HEK293 (cell line): Measurements from ENCODE around the gene PHF23.
A peak's percentile ranks its signal among the peaks of the same experiment; 100 is the strongest.

Experiments
- CTCF ChIA-PET: fragments of 350-600 bp; formaldehyde crosslinking; extraction: SDS; loops from one replicate; lab custom pipeline; 2021; ENCODE audit warnings: antibody characterized with exemption; lab: Yijun Ruan, JAX
- POLR2A ChIA-PET: fragments of 300-600 bp; formaldehyde crosslinking; extraction: SDS; loops from one replicate; lab custom pipeline; 2020; ENCODE audit warnings: antibody characterized with exemption, inconsistent platforms; lab: Yijun Ruan, JAX
- H3K27ac ChIP-seq: fragments of 200-500 bp; sonication (Bioruptor generic); 2 replicates; pipeline ENCODE4 v1.5.1; 2014; ENCODE audit warnings: low read depth, low read length, control low read depth, inconsistent platforms; ENCODE audit errors: extremely low read depth
- H3K36me3 ChIP-seq, 2 experiments: fragments of 200-500 bp in 1 of 2; sonication (Bioruptor generic) in 1 of 2; 1 replicate in 1 of 2; 2 replicates in 1 of 2; pipeline ENCODE4 v1.5.1; 2014 to 2017; ENCODE audit warnings: inconsistent platforms in 2 of 2, low read length in 2 of 2; ENCODE audit not compliant: control insufficient read depth in 2 of 2, insufficient read depth in 1 of 2
- H3K4me1 ChIP-seq: fragments of 200-500 bp; sonication (Bioruptor generic); 2 replicates; pipeline ENCODE4 v1.5.1; 2014; ENCODE audit warnings: mild to moderate bottlenecking, low read length, inconsistent platforms; ENCODE audit not compliant: control insufficient read depth, insufficient read depth
- H3K4me3 ChIP-seq: 2 replicates; pipeline ENCODE4 v1.5.1; 2011; ENCODE audit warnings: low read depth, mild to moderate bottlenecking, control low read depth, low read length, moderate library complexity
- H3K9me3 ChIP-seq: fragments of 200-500 bp; sonication (Bioruptor generic); 2 replicates; pipeline ENCODE4 v1.5.1; 2014; ENCODE audit warnings: low read depth, low read length, inconsistent platforms; ENCODE audit not compliant: control insufficient read depth, insufficient read depth
- EGR2 ChIP-seq: fragments of 450-650 bp; formaldehyde crosslinking; IDR thresholded peaks from 2 replicates; pipeline ENCODE4 v1.5.1; 2016; ENCODE audit warnings: low read depth, missing biosample characterization, missing genetic modification characterization
- GLI2 ChIP-seq: fragments of 450-650 bp; formaldehyde crosslinking; IDR thresholded peaks from 2 replicates; pipeline ENCODE4; 2017; ENCODE audit warnings: missing biosample characterization, missing genetic modification characterization, low read depth, borderline replicate concordance
- HOXD13 ChIP-seq: sonication (generic); formaldehyde crosslinking; IDR thresholded peaks from 2 replicates; pipeline ENCODE4 v1.8.0; 2022; ENCODE audit warnings: missing genetic modification reagents, borderline replicate concordance
- KLF17 ChIP-seq: fragments of 450-650 bp; formaldehyde crosslinking; IDR thresholded peaks from 2 replicates; pipeline ENCODE4 v1.5.1; 2016; ENCODE audit warnings: missing biosample characterization, missing genetic modification characterization
- RBAK ChIP-seq: fragments of 450-650 bp; formaldehyde crosslinking; IDR thresholded peaks from 2 replicates; pipeline ENCODE4 v1.5.1; 2016; ENCODE audit warnings: missing biosample characterization, missing genetic modification characterization
- SALL2 ChIP-seq: fragments of 450-650 bp; formaldehyde crosslinking; IDR thresholded peaks from 2 replicates; pipeline ENCODE4 v1.5.0; 2017; ENCODE audit warnings: missing biosample characterization, mild to moderate bottlenecking, missing genetic modification characterization, borderline replicate concordance
- SCRT2 ChIP-seq: fragments of 450-650 bp; formaldehyde crosslinking; IDR thresholded peaks from 2 replicates; pipeline ENCODE4 v1.5.1; 2016; ENCODE audit warnings: missing biosample characterization, missing genetic modification characterization
- ZNF157 ChIP-seq: fragments of 450-650 bp; formaldehyde crosslinking; IDR thresholded peaks from 2 replicates; pipeline ENCODE4 v1.5.1; 2016; ENCODE audit warnings: missing biosample characterization, missing genetic modification characterization
- ZNF169 ChIP-seq: fragments of 450-650 bp; formaldehyde crosslinking; IDR thresholded peaks from 2 replicates; pipeline ENCODE4 v1.5.1; 2016; ENCODE audit warnings: missing biosample characterization, missing genetic modification characterization
- ZNF175 ChIP-seq: fragments of 450-650 bp; formaldehyde crosslinking; IDR thresholded peaks from 2 replicates; pipeline ENCODE4 v1.5.1; 2016; ENCODE audit warnings: missing biosample characterization, missing genetic modification characterization
- ZNF184 ChIP-seq: fragments of 450-650 bp; IDR thresholded peaks from 2 replicates; pipeline ENCODE4 v1.5.1; 2018; ENCODE audit warnings: missing biosample characterization, mild to moderate bottlenecking, missing genetic modification characterization
- ZNF24 ChIP-seq: fragments of 450-650 bp; formaldehyde crosslinking; IDR thresholded peaks from 2 replicates; pipeline ENCODE4 v1.5.1; 2016; ENCODE audit warnings: missing biosample characterization, missing genetic modification characterization
- ZNF248 ChIP-seq: fragments of 450-650 bp; formaldehyde crosslinking; IDR thresholded peaks from 2 replicates; pipeline ENCODE4 v1.5.1; 2017; ENCODE audit warnings: missing biosample characterization, missing genetic modification characterization
- ZNF266 ChIP-seq: fragments of 450-650 bp; formaldehyde crosslinking; IDR thresholded peaks from 2 replicates; pipeline ENCODE4 v1.5.1; 2016; ENCODE audit warnings: missing biosample characterization, missing genetic modification characterization, low read depth
- ZNF350 ChIP-seq: fragments of 450-650 bp; formaldehyde crosslinking; IDR thresholded peaks from 2 replicates; pipeline ENCODE4 v1.5.0; 2017; ENCODE audit warnings: missing biosample characterization, mild to moderate bottlenecking, missing genetic modification characterization
- ZNF362 ChIP-seq: fragments of 450-650 bp; formaldehyde crosslinking; IDR thresholded peaks from 2 replicates; pipeline ENCODE4 v1.5.1; 2016; ENCODE audit warnings: missing biosample characterization, missing genetic modification characterization
- ZNF391 ChIP-seq: fragments of 450-650 bp; formaldehyde crosslinking; IDR thresholded peaks from 2 replicates; pipeline ENCODE4 v1.5.1; 2016; ENCODE audit warnings: low read depth, missing biosample characterization, missing genetic modification characterization, borderline replicate concordance
- ZNF433 ChIP-seq: fragments of 450-650 bp; formaldehyde crosslinking; IDR thresholded peaks from 2 replicates; pipeline ENCODE4 v1.5.1; 2016; ENCODE audit warnings: missing biosample characterization, missing genetic modification characterization, low read depth
- ZNF473 ChIP-seq: fragments of 450-650 bp; formaldehyde crosslinking; IDR thresholded peaks from 2 replicates; pipeline ENCODE4 v1.5.1; 2017; ENCODE audit warnings: missing biosample characterization, missing genetic modification characterization
- ZNF560 ChIP-seq: fragments of 450-650 bp; formaldehyde crosslinking; IDR thresholded peaks from 2 replicates; pipeline ENCODE4 v1.5.1; 2017; ENCODE audit warnings: missing biosample characterization, missing genetic modification characterization, borderline replicate concordance
- ZNF600 ChIP-seq: fragments of 450-650 bp; formaldehyde crosslinking; IDR thresholded peaks from 2 replicates; pipeline ENCODE4 v1.5.1; 2016; ENCODE audit warnings: missing biosample characterization, missing genetic modification characterization
- ZNF623 ChIP-seq: fragments of 450-650 bp; formaldehyde crosslinking; IDR thresholded peaks from 2 replicates; pipeline ENCODE4 v1.5.1; 2016; ENCODE audit warnings: missing biosample characterization, missing genetic modification characterization
- ZSCAN4 ChIP-seq: fragments of 450-650 bp; formaldehyde crosslinking; IDR thresholded peaks from 2 replicates; pipeline ENCODE4 v1.5.1; 2017; ENCODE audit warnings: missing biosample characterization, missing genetic modification characterization
- ZXDB ChIP-seq: fragments of 450-650 bp; formaldehyde crosslinking; IDR thresholded peaks from 2 replicates; pipeline ENCODE4 v1.5.1; 2016; ENCODE audit warnings: missing biosample characterization, missing genetic modification characterization
- TF ChIP-seq, protein P1 (sequence below): fragments of 450-650 bp; formaldehyde crosslinking; IDR thresholded peaks from 2 replicates; pipeline ENCODE4 v1.5.1; 2017; ENCODE audit warnings: missing biosample characterization, missing genetic modification characterization
- TF ChIP-seq, protein P2 (sequence below): fragments of 450-650 bp; formaldehyde crosslinking; conservative IDR thresholded peaks from 2 replicates; pipeline ENCODE4 v1.5.1; 2016; ENCODE audit warnings: low read depth, missing biosample characterization, missing genetic modification characterization

The PHF23 gene

DNA sequence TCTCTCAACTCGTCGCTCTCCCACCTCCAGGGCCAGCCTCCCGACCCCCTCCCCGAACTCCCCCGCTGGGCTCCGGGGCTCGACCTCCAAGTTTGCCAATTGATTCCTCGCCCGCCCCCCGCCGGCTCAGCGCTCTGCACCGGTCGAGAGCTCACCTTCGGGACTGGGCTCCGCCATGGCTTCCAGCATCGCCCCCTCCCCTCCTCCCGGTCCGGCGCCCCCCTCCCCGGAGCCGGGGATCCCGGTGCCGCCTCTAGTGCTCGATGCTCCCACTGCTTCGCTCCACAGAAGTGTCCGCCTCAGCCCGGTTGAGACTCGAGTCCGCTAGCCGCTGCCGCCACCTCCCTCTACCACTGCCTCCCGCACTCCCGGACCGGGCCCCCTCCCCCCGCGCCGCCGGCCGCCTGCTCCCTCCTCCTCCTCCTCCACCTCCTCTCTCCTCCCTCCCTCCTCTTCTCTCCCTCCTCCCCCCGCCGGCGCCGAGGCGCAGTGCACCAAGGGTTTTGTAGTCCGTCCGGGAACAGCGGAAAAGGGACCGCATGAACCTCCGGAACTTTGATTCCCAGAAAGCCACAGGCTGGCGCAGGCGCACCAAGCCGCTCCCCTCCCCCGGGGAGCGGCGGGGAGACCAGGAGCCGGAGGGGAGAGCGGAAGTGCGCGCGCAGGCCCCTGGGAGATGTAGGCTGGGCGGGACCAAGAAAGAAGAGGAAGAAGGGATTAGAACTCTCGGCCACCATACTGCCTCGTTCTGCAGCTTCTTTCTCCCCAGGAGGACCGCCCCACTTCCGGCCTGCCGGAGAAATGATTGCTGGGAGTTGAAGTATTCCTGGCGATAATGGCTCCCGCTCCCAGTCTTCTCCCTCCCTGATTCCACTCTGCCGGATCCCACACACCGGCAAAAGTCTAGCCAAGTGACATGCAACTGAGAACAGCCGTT lies at the start of gene PHF23:
TSS of gene PHF23 (minus strand) at position 367 of the 937 bp plus-strand sequence. CDS start at position 189, 178 bp downstream.
- Histone ChIP-seq H3K36me3 (peaks cover 18 to 55% of the 10 kb centered on the region in 2 experiments), H3K9me3 (no peaks in the 10 kb centered on the region), H3K4me1 (peaks cover 13% of the 10 kb centered on the region), H3K4me3 (peak within 1 kb of the TSS; percentile 90), H3K27ac (peak within 1 kb of the TSS; percentile 89)
- ChIA-PET CTCF (interaction anchor here (0.6 to 5.2 kb wide), 5 partner anchors 19 to 1826 kb away, joined by 3 to 33 read pairs (median 3); partner anchors contain the start of genes ACADVL and DLG4), POLR2A (interaction anchor here (0.6 to 14.2 kb wide), 18 partner anchors 9 to 1171 kb away, joined by 3 to 284 read pairs (median 4); partner anchors contain the start of genes ACADVL, CTDNEP1, DLG4 and ELP5)
- no peak for TF ChIP-seq ZNF473 (tag by site-specific recombination)
- TF ChIP-seq ZXDB (tag by site-specific recombination): peak; percentile 53; the same call in 1 of the 2 replicates
- no peak for TF ChIP-seq ZNF391 (tag by site-specific recombination)
- no peak for TF ChIP-seq KLF17 (tag by site-specific recombination)
- no peak for TF ChIP-seq ZNF433 (tag by site-specific recombination)
- no peak for TF ChIP-seq ZNF184 (tag by site-specific recombination)
- TF ChIP-seq, protein P1, sequence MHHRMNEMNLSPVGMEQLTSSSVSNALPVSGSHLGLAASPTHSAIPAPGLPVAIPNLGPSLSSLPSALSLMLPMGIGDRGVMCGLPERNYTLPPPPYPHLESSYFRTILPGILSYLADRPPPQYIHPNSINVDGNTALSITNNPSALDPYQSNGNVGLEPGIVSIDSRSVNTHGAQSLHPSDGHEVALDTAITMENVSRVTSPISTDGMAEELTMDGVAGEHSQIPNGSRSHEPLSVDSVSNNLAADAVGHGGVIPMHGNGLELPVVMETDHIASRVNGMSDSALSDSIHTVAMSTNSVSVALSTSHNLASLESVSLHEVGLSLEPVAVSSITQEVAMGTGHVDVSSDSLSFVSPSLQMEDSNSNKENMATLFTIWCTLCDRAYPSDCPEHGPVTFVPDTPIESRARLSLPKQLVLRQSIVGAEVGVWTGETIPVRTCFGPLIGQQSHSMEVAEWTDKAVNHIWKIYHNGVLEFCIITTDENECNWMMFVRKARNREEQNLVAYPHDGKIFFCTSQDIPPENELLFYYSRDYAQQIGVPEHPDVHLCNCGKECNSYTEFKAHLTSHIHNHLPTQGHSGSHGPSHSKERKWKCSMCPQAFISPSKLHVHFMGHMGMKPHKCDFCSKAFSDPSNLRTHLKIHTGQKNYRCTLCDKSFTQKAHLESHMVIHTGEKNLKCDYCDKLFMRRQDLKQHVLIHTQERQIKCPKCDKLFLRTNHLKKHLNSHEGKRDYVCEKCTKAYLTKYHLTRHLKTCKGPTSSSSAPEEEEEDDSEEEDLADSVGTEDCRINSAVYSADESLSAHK (tag by site-specific recombination): 0 out of 2 replicates have a peak, but pooled peaks have one; percentile 14
- peak; percentile 98 for TF ChIP-seq EGR2 (tag by site-specific recombination)
- TF ChIP-seq ZNF24: no peak
- TF ChIP-seq HOXD13 (CRISPR knock-in tag): no peak
- no peak for TF ChIP-seq ZNF266 (tag by site-specific recombination)
- TF ChIP-seq ZNF350: no peak
- TF ChIP-seq ZNF248: no peak
- TF ChIP-seq, protein P2, sequence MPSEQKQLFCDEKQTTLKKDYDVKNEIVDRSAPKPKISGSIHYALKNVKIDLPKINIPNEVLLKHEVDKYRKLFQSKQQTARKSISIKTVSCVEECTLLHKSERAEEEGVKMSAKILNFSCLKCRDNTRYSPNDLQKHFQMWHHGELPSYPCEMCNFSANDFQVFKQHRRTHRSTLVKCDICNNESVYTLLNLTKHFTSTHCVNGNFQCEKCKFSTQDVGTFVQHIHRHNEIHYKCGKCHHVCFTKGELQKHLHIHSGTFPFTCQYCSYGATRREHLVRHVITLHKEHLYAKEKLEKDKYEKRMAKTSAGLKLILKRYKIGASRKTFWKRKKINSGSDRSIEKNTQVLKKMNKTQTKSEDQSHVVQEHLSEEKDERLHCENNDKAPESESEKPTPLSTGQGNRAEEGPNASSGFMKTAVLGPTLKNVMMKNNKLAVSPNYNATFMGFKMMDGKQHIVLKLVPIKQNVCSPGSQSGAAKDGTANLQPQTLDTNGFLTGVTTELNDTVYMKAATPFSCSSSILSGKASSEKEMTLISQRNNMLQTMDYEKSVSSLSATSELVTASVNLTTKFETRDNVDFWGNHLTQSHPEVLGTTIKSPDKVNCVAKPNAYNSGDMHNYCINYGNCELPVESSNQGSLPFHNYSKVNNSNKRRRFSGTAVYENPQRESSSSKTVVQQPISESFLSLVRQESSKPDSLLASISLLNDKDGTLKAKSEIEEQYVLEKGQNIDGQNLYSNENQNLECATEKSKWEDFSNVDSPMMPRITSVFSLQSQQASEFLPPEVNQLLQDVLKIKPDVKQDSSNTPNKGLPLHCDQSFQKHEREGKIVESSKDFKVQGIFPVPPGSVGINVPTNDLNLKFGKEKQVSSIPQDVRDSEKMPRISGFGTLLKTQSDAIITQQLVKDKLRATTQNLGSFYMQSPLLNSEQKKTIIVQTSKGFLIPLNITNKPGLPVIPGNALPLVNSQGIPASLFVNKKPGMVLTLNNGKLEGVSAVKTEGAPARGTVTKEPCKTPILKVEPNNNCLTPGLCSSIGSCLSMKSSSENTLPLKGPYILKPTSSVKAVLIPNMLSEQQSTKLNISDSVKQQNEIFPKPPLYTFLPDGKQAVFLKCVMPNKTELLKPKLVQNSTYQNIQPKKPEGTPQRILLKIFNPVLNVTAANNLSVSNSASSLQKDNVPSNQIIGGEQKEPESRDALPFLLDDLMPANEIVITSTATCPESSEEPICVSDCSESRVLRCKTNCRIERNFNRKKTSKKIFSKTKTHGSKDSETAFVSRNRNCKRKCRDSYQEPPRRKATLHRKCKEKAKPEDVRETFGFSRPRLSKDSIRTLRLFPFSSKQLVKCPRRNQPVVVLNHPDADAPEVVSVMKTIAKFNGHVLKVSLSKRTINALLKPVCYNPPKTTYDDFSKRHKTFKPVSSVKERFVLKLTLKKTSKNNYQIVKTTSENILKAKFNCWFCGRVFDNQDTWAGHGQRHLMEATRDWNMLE (tag by site-specific recombination): 0 out of 2 replicates have a peak, but pooled peaks have one; percentile 38
- no peak for TF ChIP-seq ZNF157 (tag by site-specific recombination)
- TF ChIP-seq RBAK (tag by site-specific recombination): no peak
- no peak; the same call in 1 of the 2 replicates for TF ChIP-seq ZNF623
- no peak for TF ChIP-seq ZSCAN4 (tag by site-specific recombination)
- TF ChIP-seq ZNF362 (tag by site-specific recombination): no peak
- TF ChIP-seq SALL2 (tag by site-specific recombination): no peak
- TF ChIP-seq SCRT2 (tag by site-specific recombination): no peak
- no peak for TF ChIP-seq GLI2 (tag by site-specific recombination)
- TF ChIP-seq ZNF560 (tag by site-specific recombination): no peak
- peak; percentile 78 for TF ChIP-seq ZNF600 (tag by site-specific recombination)
- TF ChIP-seq ZNF175: no peak
- TF ChIP-seq ZNF169 (tag by site-specific recombination): no peak
